KMS-11 (cell line): Measurements from ENCODE around the gene HMGXB4.

Source experiments
- H2AFZ ChIP-seq: fragments of 200-600 bp; sonication (generic); 2 replicates; pipeline ENCODE4 v1.6.1; 2016; ENCODE audit warnings: antibody characterized with exemption, mixed run types, low read depth
- H3K27ac ChIP-seq: fragments of 200-600 bp; sonication (generic); 2 replicates; pipeline ENCODE4 v1.6.1; 2016; ENCODE audit warnings: mild to moderate bottlenecking, mixed run types
- H3K27me3 ChIP-seq: fragments of 200-600 bp; sonication (generic); 2 replicates; pipeline ENCODE4 v1.6.1; 2017; ENCODE audit warnings: mild to moderate bottlenecking, low read depth, mixed run types, moderate library complexity; ENCODE audit not compliant: insufficient read depth
- H3K36me3 ChIP-seq: fragments of 200-600 bp; sonication (generic); 2 replicates; pipeline ENCODE4 v1.6.1; 2017; ENCODE audit warnings: mild to moderate bottlenecking, mixed run types; ENCODE audit not compliant: insufficient read depth
- H3K4me1 ChIP-seq: fragments of 200-600 bp; sonication (generic); 2 replicates; pipeline ENCODE4 v1.6.1; 2016; ENCODE audit warnings: mild to moderate bottlenecking, low read depth, mixed run types; ENCODE audit not compliant: poor library complexity, severe bottlenecking
- H3K4me2 ChIP-seq: fragments of 200-600 bp; sonication (generic); 2 replicates; pipeline ENCODE4 v1.7.0; 2016; ENCODE audit warnings: mild to moderate bottlenecking, mixed run types
- H3K4me3 ChIP-seq: fragments of 200-600 bp; sonication (generic); IDR thresholded peaks from 2 replicates; pipeline ENCODE4 v1.6.1; 2017; ENCODE audit warnings: low read depth, low read length, mixed read lengths; ENCODE audit not compliant: insufficient read depth
- H3K79me2 ChIP-seq: fragments of 200-600 bp; sonication (generic); 2 replicates; pipeline ENCODE4 v1.6.1; 2016; ENCODE audit warnings: low read depth, mixed run types; ENCODE audit not compliant: insufficient read depth
- H3K9ac ChIP-seq: fragments of 200-600 bp; sonication (generic); 2 replicates; pipeline ENCODE4 v1.6.1; 2016; ENCODE audit warnings: mild to moderate bottlenecking, mixed run types
- H4K20me1 ChIP-seq: fragments of 200-600 bp; sonication (generic); 2 replicates; pipeline ENCODE4 v1.6.1; 2016; ENCODE audit warnings: mild to moderate bottlenecking, mixed run types; ENCODE audit not compliant: insufficient read depth
- TF ChIP-seq, protein P1 (sequence below): fragments of 200-600 bp; sonication (generic); conservative IDR thresholded peaks from 2 replicates; pipeline ENCODE4 v1.6.1; 2017; ENCODE audit warnings: low read depth, mild to moderate bottlenecking, antibody characterized with exemption, low read length, moderate library complexity, mixed read lengths

HMGXB4 gene

GRCh38 chr22:35312198-35313059, 55.1 kb downstream of the HMGXB4 start:
- Histone ChIP-seq H3K27ac (peak overlapping the region; percentile 10; the same call in 1 of the 2 replicates), H3K4me2 (peak overlapping the region; percentile 71; the same call in 1 of the 2 replicates), H2AFZ (no peak overlapping the region), H3K9ac (peak overlapping the region; percentile 16; the same call in 1 of the 2 replicates), H3K4me1 (peaks cover 68% of the 10 kb centered on the region), H3K27me3 (no peaks in the 10 kb centered on the region), H3K79me2 (no peaks in the 10 kb centered on the region), H3K36me3 (no peaks in the 10 kb centered on the region), H4K20me1 (no peaks in the 10 kb centered on the region), H3K4me3 (no peak overlapping the region)
- TF ChIP-seq, protein P1, sequence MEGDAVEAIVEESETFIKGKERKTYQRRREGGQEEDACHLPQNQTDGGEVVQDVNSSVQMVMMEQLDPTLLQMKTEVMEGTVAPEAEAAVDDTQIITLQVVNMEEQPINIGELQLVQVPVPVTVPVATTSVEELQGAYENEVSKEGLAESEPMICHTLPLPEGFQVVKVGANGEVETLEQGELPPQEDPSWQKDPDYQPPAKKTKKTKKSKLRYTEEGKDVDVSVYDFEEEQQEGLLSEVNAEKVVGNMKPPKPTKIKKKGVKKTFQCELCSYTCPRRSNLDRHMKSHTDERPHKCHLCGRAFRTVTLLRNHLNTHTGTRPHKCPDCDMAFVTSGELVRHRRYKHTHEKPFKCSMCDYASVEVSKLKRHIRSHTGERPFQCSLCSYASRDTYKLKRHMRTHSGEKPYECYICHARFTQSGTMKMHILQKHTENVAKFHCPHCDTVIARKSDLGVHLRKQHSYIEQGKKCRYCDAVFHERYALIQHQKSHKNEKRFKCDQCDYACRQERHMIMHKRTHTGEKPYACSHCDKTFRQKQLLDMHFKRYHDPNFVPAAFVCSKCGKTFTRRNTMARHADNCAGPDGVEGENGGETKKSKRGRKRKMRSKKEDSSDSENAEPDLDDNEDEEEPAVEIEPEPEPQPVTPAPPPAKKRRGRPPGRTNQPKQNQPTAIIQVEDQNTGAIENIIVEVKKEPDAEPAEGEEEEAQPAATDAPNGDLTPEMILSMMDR = no peak

- H3K4me1 ChIP-seq = peaks cover 57% of the 10 kb centered on the region
- H3K36me3 ChIP-seq = no peaks in the 10 kb centered on the region
- H3K27ac ChIP-seq = no peak overlapping the region
- H3K79me2 ChIP-seq = no peaks in the 10 kb centered on the region
- no peak overlapping the region for H3K4me2 ChIP-seq
- H4K20me1 ChIP-seq = no peaks in the 10 kb centered on the region
- H2AFZ ChIP-seq = no peak overlapping the region
- H3K4me3 ChIP-seq = no peak overlapping the region
- H3K9ac ChIP-seq = no peak overlapping the region
- no peaks in the 10 kb centered on the region for H3K27me3 ChIP-seq
- TF ChIP-seq, protein P1 = no peak
Observed at GRCh38 chr22:35313311-35314121, 56.2 kb downstream of the HMGXB4 start.

DNA sequence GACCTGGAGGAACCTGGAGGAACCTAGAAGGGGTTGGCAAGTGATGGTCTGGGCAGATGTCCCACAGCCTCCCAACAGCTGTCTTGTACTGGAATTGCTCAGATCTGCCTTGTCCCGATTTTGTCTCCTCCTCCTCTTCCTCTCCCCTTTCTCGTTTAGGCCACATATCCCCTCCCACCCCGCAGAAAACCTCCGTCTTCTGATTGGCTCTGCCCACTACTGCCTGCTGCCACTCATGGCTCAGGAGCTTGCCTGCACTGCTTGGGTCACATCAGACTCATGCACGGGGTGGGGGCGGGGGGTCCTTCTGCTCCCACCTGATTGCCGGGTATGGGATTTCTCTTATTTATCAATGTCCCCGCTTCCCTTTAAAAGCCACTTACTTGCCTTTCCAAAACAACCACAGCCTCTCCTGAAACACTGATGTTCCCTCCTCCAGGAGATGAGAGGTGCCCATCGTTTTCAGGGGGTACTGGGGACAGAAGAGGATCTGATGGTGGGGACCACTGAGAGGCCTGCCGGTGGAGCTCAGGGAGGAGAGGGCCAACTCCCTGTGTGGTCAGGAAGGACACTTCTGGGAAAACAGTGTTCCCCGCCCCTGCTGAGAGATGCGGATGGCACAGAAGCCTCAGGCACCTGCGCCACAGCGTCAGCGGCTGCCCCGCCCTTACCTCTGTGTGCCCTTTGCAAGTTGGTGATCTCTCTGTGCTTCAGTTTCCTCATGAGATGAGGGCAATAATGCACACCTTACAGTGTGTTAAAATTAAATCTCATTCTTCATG, 57.1 kb downstream of the HMGXB4 start:
- TF ChIP-seq, protein P1 = no peak
- H3K4me1 ChIP-seq = peaks cover 48% of the 10 kb centered on the region

GRCh38 chr22:35315141-35315854, 58.0 kb downstream of the HMGXB4 start:
- H3K4me3 ChIP-seq = no peak overlapping the region
- no peaks in the 10 kb centered on the region for H3K79me2 ChIP-seq
- H4K20me1 ChIP-seq = no peaks in the 10 kb centered on the region
- no peaks in the 10 kb centered on the region for H3K27me3 ChIP-seq
- H2AFZ ChIP-seq = no peak overlapping the region
- no peaks in the 10 kb centered on the region for H3K36me3 ChIP-seq
- H3K9ac ChIP-seq = no peak overlapping the region
- peaks cover 39% of the 10 kb centered on the region for H3K4me1 ChIP-seq
- no peak overlapping the region for H3K27ac ChIP-seq
- no peak overlapping the region for H3K4me2 ChIP-seq
- TF ChIP-seq, protein P1 = no peak

More for the DNA sequence above, 57.1 kb downstream of the HMGXB4 start:
- Histone ChIP-seq H3K27ac (no peak overlapping the region), H2AFZ (no peak overlapping the region), H3K4me3 (no peak overlapping the region), H3K9ac (no peak overlapping the region), H3K79me2 (no peaks in the 10 kb centered on the region), H3K27me3 (no peaks in the 10 kb centered on the region), H4K20me1 (no peaks in the 10 kb centered on the region), H3K4me2 (no peak overlapping the region), H3K36me3 (no peaks in the 10 kb centered on the region)
